SHP77 treated with DMSO at 0.1 percent for 48 hours (cell line): ENCODE results near the gene HBG2.

ENCODE experiments used
- DNase-seq: peaks from one replicate; lab custom pipeline; 2025; lab: John Stamatoyannopoulos, UW

Gene HBG2

DNA sequence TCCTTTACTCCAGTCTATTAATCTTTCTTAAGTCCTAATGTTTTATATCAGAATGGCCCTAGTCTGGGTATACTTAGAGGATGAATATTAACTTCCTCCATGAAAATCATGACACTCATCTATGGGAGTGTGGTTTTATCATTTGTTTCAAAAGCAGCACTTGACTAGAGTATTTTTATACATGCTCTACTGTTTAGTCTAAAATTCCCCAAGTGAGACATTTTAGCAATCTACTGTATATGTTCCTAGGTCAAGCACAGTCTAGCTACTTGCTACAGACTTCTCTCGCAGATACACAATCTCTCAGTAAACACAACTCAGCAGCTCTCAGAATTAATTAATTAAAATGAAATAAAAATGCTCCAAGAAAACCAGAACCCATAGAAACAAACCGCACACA lies 24.8 kb downstream of the HBG2 start:
- DNase-seq, result no peak

DNA sequence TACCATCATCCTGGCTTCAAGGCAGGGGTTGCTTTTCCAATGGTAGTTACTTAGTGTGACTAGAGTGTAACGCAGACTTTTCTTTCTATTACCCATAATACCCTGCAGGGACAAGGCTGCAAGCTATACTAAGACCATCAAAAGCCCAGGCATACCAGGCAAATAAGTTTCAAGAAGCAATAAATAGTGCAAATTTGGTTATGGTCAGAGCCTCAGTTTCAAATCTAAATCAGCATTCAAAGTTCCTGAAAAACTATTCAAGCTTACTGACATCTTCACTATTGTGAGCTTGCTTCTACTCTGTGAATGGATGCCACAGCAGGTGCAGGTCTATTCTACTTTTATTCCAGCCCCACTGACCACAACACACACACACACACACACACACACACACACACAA lies 25.2 kb downstream of the HBG2 start:
- DNase-seq, result no peak

DNA sequence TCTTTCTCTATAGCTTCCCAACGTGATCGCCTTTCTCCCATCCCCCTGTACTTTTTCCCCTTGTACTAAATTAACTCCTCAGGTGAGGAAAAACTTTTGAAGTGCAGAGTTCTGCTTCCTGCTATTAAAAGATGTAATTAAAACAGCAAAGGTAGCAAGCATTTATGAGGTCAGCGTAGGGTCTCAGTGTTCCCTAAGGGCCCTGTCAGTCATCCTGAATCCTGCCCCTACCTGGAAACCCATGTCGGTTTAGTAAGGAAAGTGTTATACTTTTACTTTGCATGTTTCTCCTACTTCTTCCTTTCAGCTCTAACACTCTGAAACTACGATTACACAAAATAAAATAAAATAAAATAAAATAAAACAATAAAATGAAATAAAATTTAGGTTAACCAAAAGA lies 26.5 kb downstream of the HBG2 start:
- DNase-seq, result no peak

DNA sequence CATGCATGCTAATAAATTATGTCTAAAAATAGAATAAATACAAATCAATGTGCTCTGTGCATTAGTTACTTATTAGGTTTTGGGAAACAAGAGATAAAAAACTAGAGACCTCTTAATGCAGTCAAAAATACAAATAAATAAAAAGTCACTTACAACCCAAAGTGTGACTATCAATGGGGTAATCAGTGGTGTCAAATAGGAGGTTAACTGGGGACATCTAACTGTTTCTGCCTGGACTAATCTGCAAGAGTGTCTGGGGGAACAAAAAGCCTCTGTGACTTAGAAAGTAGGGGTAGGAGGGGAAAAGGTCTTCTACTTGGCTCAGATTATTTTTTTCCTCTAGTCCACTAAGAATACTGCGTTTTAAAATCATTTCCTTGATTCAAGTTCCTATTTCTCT lies 26.9 kb downstream of the HBG2 start:
- DNase-seq, result no peak

GRCh38 chr11:5226732-5227310 lies 27.8 kb downstream of the HBG2 start, which contains the start of gene HBB:
Gene HBB (minus strand): TSS chr11:5227071. CDS start chr11:5227021, 50 bp downstream.
- peak; percentile 16 for DNase-seq

GRCh38 chr11:5225480-5225871 lies 29.1 kb downstream of the HBG2 start:
- DNase-seq, result no peak

GRCh38 chr11:5224538-5225479 lies 29.8 kb downstream of the HBG2 start:
- DNase-seq, result no peak

DNA sequence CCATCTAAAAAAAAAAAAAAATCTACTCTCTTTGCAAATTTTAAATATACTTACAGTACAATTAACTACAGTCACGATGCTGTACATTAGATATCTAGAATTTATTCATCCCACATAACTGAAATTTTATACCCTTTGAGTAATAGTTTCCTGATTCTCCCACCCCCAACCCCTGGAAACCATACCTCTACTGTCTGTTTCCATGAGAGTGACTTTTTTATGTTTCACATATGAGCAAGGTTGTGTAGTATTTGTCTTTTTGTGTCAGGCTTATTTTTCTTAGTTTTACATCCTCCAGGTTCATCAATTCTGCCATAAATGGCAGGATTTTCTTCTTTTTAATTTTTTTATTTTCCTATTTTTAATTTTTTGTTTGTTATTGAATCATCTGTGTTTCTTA lies 30.9 kb downstream of the HBG2 start:
- DNase-seq, result no peak

DNA sequence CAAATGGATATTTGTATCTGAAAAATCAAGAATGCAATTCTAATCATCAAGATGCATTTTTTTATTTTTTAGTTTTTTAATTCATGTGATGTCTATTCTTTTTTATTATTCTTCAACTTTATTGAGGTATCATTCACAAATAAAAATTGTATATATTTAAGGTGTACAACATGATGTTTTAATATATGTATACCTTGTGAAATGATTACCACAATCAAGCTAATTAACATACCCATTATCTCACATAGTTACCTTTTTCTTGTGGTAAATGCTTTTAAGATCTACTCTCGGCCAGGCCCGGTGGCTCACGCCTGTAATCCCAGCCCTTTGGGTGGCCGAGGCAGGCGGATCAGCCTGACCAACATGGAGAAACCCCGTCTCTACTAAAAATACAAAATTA lies 31.4 kb downstream of the HBG2 start:
- DNase-seq, result no peak

- no peak for DNase-seq
These were observed 44.1 kb downstream of the HBG2 start for GRCh38 chr11:5210376-5210885.

- no peak for DNase-seq
These were observed 49.8 kb downstream of the HBG2 start for GRCh38 chr11:5204787-5205186.

DNA sequence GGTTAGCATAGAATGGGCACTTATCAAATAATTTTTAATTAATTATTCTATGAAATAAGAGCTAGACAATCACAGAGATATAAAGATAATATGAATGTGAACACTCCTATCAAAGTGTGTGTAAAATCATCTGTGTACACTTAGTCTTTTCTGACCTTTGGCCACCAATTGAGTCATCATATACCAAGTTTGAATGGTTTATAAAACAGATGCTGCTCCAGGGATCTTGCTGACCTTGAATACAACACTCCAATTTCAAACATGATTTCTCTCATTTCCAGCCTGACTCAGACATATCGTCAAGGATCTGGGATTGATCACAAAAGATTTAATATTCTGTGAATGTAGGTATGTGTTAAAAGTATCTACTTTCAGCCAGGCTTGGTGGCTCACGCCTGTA lies 51.2 kb downstream of the HBG2 start:
- DNase-seq, result no peak
